Mesenchymal stem cell (in vitro differentiated cells and primary cell): Measurements from ENCODE around the gene CDHR5.

Experiments used
- DNase-seq: peaks from one replicate; pipeline ENCODE4 v3.0.0-alpha.2; 2013
- H2AFZ ChIP-seq: one replicate; pipeline ENCODE4 v1.6.1; 2013; ENCODE audit warnings: low read depth, mild to moderate bottlenecking, control low read depth, inconsistent platforms, low read length, moderate library complexity
- H2AK5ac ChIP-seq: 2 replicates; pipeline ENCODE4 v1.6.1; 2013; ENCODE audit warnings: low read length, moderate library complexity, mild to moderate bottlenecking, inconsistent platforms; ENCODE audit not compliant: severe bottlenecking
- H2BK120ac ChIP-seq: one replicate; pipeline ENCODE4 v1.6.1; 2013; ENCODE audit warnings: low read depth, mild to moderate bottlenecking, inconsistent platforms, low read length, moderate library complexity
- H2BK12ac ChIP-seq, 2 experiments: one replicate each; pipeline ENCODE4 v1.6.1; 2013; ENCODE audit warnings: inconsistent platforms in 2 of 2, low read length in 2 of 2, mild to moderate bottlenecking in 2 of 2, moderate library complexity in 2 of 2, control low read depth in 1 of 2
- H2BK15ac ChIP-seq: one replicate; pipeline ENCODE4 v1.6.1; 2013; ENCODE audit warnings: mild to moderate bottlenecking, low read depth, inconsistent platforms; ENCODE audit not compliant: poor library complexity, severe bottlenecking
- H2BK5ac ChIP-seq: 2 replicates; pipeline ENCODE4 v1.6.1; 2013; ENCODE audit warnings: low read depth, mild to moderate bottlenecking, low read length, control low read depth, inconsistent platforms; ENCODE audit not compliant: poor library complexity, severe bottlenecking
- H3K14ac ChIP-seq, 2 experiments: one replicate each; pipeline ENCODE4 v1.6.1; 2013; ENCODE audit warnings: inconsistent platforms in 2 of 2, low read length in 2 of 2, control low read depth in 1 of 2, mild to moderate bottlenecking in 1 of 2, moderate library complexity in 1 of 2
- H3K18ac ChIP-seq, 2 experiments: one replicate each; pipeline ENCODE4 v1.6.1; 2013; ENCODE audit warnings: inconsistent platforms in 2 of 2, low read length in 2 of 2, control low read depth in 1 of 2, low read depth in 1 of 2, mild to moderate bottlenecking in 1 of 2
- H3K23ac ChIP-seq, 2 experiments: one replicate each; pipeline ENCODE4 v1.6.1; 2013; ENCODE audit warnings: inconsistent platforms in 2 of 2, low read length in 2 of 2, mild to moderate bottlenecking in 2 of 2, moderate library complexity in 2 of 2, control low read depth in 1 of 2
- H3K27ac ChIP-seq: 2 replicates; pipeline ENCODE4 v1.5.1; 2013; ENCODE audit warnings: mild to moderate bottlenecking, moderate library complexity, low read length, control low read depth, inconsistent platforms; ENCODE audit not compliant: poor library complexity, severe bottlenecking
- H3K27me3 ChIP-seq, 2 experiments: 2 replicates each; pipeline versions ENCODE4 v1.6.1 to v1.7.0; 2013; ENCODE audit warnings: low read length in 2 of 2, mild to moderate bottlenecking in 2 of 2, moderate library complexity in 2 of 2, control low read depth in 1 of 2, inconsistent platforms in 1 of 2; ENCODE audit not compliant: control insufficient read depth in 1 of 2, insufficient read depth in 1 of 2
- H3K36me3 ChIP-seq, 2 experiments: 2 replicates each; pipeline versions ENCODE4 v1.6.1 to v1.7.0; 2013; ENCODE audit warnings: low read length in 2 of 2, control low read depth in 1 of 2, inconsistent platforms in 1 of 2, low read depth in 1 of 2, mild to moderate bottlenecking in 1 of 2; ENCODE audit not compliant: insufficient read depth in 2 of 2, control insufficient read depth in 1 of 2
- H3K4ac ChIP-seq, 2 experiments: one replicate each; pipeline ENCODE4 v1.6.1; 2013; ENCODE audit warnings: inconsistent platforms in 2 of 2, low read length in 2 of 2, mild to moderate bottlenecking in 2 of 2, moderate library complexity in 2 of 2, control low read depth in 1 of 2, low read depth in 1 of 2
- H3K4me1 ChIP-seq: 2 replicates; pipeline ENCODE4 v1.6.1; 2013; ENCODE audit warnings: low read depth, low read length, control low read depth; ENCODE audit not compliant: control insufficient read depth, insufficient read depth
- H3K4me2 ChIP-seq: 2 replicates; pipeline ENCODE4 v1.6.1; 2013; ENCODE audit warnings: low read length, mild to moderate bottlenecking, inconsistent platforms; ENCODE audit not compliant: poor library complexity, severe bottlenecking
- H3K4me3 ChIP-seq, 2 experiments: 2 replicates each; pipeline versions ENCODE4 v1.5.1 to v1.7.0; 2013; ENCODE audit warnings: low read length in 2 of 2, mild to moderate bottlenecking in 2 of 2, control low read depth in 1 of 2, low read depth in 1 of 2; ENCODE audit not compliant: insufficient read depth in 1 of 2
- H3K79me1 ChIP-seq: replicated peaks from 2 replicates; pipeline ENCODE4 v1.6.1; 2013; ENCODE audit warnings: mild to moderate bottlenecking, control low read depth, low read length, inconsistent platforms; ENCODE audit not compliant: poor library complexity, severe bottlenecking
- H3K9ac ChIP-seq: 2 replicates; pipeline ENCODE4 v1.7.0; 2013; ENCODE audit warnings: mild to moderate bottlenecking, low read length, moderate library complexity
- H3K9me3 ChIP-seq: 2 replicates; pipeline ENCODE4 v1.7.0; 2013; ENCODE audit warnings: mild to moderate bottlenecking, low read length; ENCODE audit not compliant: control insufficient read depth
- H4K8ac ChIP-seq: one replicate; pipeline ENCODE4 v1.6.1; 2013; ENCODE audit warnings: inconsistent platforms, mild to moderate bottlenecking, low read length, moderate library complexity
- H4K91ac ChIP-seq: one replicate; pipeline ENCODE4 v1.6.1; 2013; ENCODE audit warnings: mild to moderate bottlenecking, low read length, inconsistent platforms
- WGBS: methylation state at CpG from one replicate; pipeline ENCODE4 v1.1.7; 2013; ENCODE audit warnings: mixed read lengths; 5-methylcytosine and 5-hydroxymethylcytosine counted together

Gene CDHR5

DNA sequence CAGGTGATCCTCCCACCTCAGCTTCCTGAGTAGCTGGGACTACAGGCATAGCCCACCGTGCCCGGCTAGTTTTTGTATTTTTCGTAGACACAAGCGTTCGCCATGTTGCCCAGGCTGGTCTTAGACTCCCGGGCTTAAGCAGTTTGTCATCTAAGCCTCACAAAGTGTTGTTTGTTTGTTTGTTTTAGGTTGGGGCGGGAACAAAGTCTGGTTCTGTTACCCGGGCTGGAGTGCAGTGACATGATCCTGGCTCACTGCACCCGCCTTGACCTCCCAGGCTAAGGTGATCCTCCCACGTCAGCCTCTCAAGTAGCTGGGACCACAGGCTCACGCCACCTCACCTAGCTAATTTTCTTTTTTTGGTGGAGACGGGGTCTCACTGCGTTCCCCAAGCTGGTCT, 21.6 kb downstream of the CDHR5 start:
- peaks cover 86 to 90% of the 10 kb centered on the region in 2 experiments for H3K36me3 ChIP-seq
- H3K23ac ChIP-seq: no peak overlapping the region
- H2BK12ac ChIP-seq: no peak overlapping the region
- WGBS: 93% methylated on average over 13 of the region's 13 CpGs
- H3K4me2 ChIP-seq: no peak overlapping the region
- no peak overlapping the region for H3K9ac ChIP-seq
- H3K4ac ChIP-seq: no peak overlapping the region
- no peak overlapping the region for H2BK15ac ChIP-seq
- H2BK120ac ChIP-seq: no peak overlapping the region
- no peak overlapping the region for H3K18ac ChIP-seq
- no peaks in the 10 kb centered on the region for H3K9me3 ChIP-seq
- no peak overlapping the region for H4K8ac ChIP-seq
- H2BK5ac ChIP-seq: no peak overlapping the region
- H2AFZ ChIP-seq: no peak overlapping the region
- no peak overlapping the region for H2AK5ac ChIP-seq
- peaks cover 4% of the 10 kb centered on the region for H3K4me1 ChIP-seq
- no peak for DNase-seq
- no peaks in the 10 kb centered on the region for H3K27me3 ChIP-seq
- no peak overlapping the region for H4K91ac ChIP-seq
- H3K27ac ChIP-seq: no peak overlapping the region
- H3K79me1 ChIP-seq: peaks cover 51% of the 10 kb centered on the region
- H3K14ac ChIP-seq: no peak overlapping the region
- H3K4me3 ChIP-seq: no peak overlapping the region

DNA sequence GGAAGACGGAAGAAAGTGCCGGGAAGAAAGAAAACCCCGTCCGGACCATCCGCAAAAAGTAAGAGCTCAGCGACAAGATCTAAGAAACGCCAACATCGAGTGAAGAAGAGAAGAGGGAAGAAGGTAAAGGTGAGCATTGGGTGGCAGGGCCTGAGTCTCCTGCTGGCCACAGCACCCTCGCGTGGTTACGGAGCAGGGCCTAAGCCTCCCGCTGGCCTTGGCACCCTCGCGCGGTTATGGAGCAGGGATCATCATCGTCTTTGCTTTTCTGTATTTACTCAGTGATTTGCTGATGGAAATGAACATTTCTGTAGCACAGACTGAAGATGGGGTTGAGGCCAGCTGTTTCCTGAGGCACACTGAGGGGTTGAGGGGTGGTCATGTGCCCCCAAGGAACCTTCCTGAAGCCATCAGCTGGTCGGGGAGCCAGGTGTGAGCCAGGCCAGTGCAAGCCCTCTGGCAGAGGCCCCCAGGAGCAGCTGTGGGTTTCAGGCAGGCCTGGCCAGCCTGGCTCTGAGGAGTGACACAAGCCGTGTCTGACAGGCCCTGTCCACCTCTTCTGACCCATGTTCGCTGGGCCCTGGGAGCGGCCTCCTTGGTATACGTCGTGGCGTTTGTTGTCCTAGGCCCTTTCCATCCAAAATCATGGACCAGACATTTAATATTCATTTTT, 23.0 kb downstream of the CDHR5 start:
- peaks cover 86 to 88% of the 10 kb centered on the region in 2 experiments for H3K36me3 ChIP-seq
- no peak overlapping the region for H3K14ac ChIP-seq
- no peaks in the 10 kb centered on the region for H3K9me3 ChIP-seq
- H3K4me3 ChIP-seq: no peak overlapping the region
- H3K27me3 ChIP-seq: no peaks in the 10 kb centered on the region
- no peak overlapping the region for H4K91ac ChIP-seq
- WGBS: 97% methylated on average over 18 of the region's 23 CpGs
- no peak overlapping the region for H3K18ac ChIP-seq
- H2AFZ ChIP-seq: no peak overlapping the region
- no peak overlapping the region for H2BK12ac ChIP-seq
- no peak overlapping the region for H2BK120ac ChIP-seq
- H3K79me1 ChIP-seq: peaks cover 49% of the 10 kb centered on the region
- H3K9ac ChIP-seq: no peak overlapping the region
- H3K4me2 ChIP-seq: no peak overlapping the region
- peaks cover 4% of the 10 kb centered on the region for H3K4me1 ChIP-seq
- H2AK5ac ChIP-seq: no peak overlapping the region
- H4K8ac ChIP-seq: no peak overlapping the region
- DNase-seq: no peak
- no peak overlapping the region for H3K4ac ChIP-seq
- no peak overlapping the region for H3K27ac ChIP-seq
- no peak overlapping the region for H3K23ac ChIP-seq
- no peak overlapping the region for H2BK15ac ChIP-seq
- no peak overlapping the region for H2BK5ac ChIP-seq

DNA sequence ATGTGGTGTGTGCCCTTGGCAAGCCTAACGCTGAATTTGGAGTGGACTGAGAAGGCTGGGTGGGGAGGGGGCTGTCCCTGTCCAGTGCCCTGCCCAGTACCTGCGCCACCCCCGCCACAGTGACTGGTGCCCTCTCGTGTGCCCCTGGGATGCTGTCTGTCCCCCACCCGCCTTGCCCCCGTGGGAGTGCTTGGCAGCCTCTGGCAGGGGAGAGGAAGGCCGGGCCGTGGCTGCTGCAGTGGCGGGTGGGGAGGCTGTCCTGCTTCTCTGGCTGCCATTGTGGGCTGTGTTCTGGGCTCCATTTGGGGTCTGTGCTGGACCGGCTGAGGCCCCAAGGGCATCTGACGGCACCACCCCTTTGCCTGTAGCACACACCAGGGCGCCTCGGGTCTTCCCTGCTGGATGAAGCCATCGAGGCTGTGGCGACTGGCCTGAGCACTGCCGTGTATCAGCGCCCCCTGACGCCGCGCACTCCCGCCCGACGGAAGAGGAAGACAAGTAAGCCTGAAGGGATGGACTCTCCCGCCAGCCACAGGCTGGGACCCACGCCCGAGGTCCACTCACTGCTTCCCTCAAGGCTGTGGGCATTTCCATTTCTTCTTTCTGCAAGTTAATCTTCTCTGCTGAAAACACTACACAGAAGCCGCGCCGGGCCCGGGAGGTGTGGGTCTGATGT, 26.6 kb downstream of the CDHR5 start:
- H3K4me2 ChIP-seq: no peak overlapping the region
- no peak overlapping the region for H4K8ac ChIP-seq
- no peaks in the 10 kb centered on the region for H3K9me3 ChIP-seq
- no peak for DNase-seq
- H2AFZ ChIP-seq: no peak overlapping the region
- H2BK15ac ChIP-seq: no peak overlapping the region
- H3K4me1 ChIP-seq: peaks cover 3% of the 10 kb centered on the region
- no peak overlapping the region for H3K18ac ChIP-seq
- peaks cover 56% of the 10 kb centered on the region for H3K79me1 ChIP-seq
- H2BK120ac ChIP-seq: no peak overlapping the region
- H3K4me3 ChIP-seq: no peak overlapping the region
- H3K27ac ChIP-seq: no peak overlapping the region
- H3K27me3 ChIP-seq: no peaks in the 10 kb centered on the region
- H2AK5ac ChIP-seq: no peak overlapping the region
- no peak overlapping the region for H3K9ac ChIP-seq
- H2BK12ac ChIP-seq: no peak overlapping the region
- H3K4ac ChIP-seq: no peak overlapping the region
- peak overlapping the region; percentile 5 for H4K91ac ChIP-seq
- peaks cover 87 to 91% of the 10 kb centered on the region in 2 experiments for H3K36me3 ChIP-seq
- no peak overlapping the region for H3K14ac ChIP-seq
- H3K23ac ChIP-seq: no peak overlapping the region
- WGBS: 96% methylated on average over 30 of the region's 30 CpGs
- no peak overlapping the region for H2BK5ac ChIP-seq

GRCh38 chr11:597166-597725, 27.5 kb downstream of the CDHR5 start:
- no peak overlapping the region for H2AK5ac ChIP-seq
- no peak overlapping the region for H2AFZ ChIP-seq
- no peaks in the 10 kb centered on the region for H3K9me3 ChIP-seq
- H3K79me1 ChIP-seq: peaks cover 62% of the 10 kb centered on the region
- H3K4me2 ChIP-seq: no peak overlapping the region
- no peak overlapping the region for H3K18ac ChIP-seq
- H3K9ac ChIP-seq: no peak overlapping the region
- H3K4me3 ChIP-seq: no peak overlapping the region
- peaks cover 3% of the 10 kb centered on the region for H3K4me1 ChIP-seq
- H4K8ac ChIP-seq: no peak overlapping the region
- DNase-seq: no peak
- H3K14ac ChIP-seq: no peak overlapping the region
- H3K23ac ChIP-seq: no peak overlapping the region
- no peaks in the 10 kb centered on the region for H3K27me3 ChIP-seq
- no peak overlapping the region for H2BK5ac ChIP-seq
- peaks cover 88 to 91% of the 10 kb centered on the region in 2 experiments for H3K36me3 ChIP-seq
- 95% methylated on average over 26 of the region's 29 CpGs for WGBS
- no peak overlapping the region for H2BK120ac ChIP-seq
- H2BK15ac ChIP-seq: no peak overlapping the region
- H2BK12ac ChIP-seq: no peak overlapping the region
- H3K27ac ChIP-seq: no peak overlapping the region
- no peak overlapping the region for H4K91ac ChIP-seq
- H3K4ac ChIP-seq: no peak overlapping the region
